ENCODE results near the gene TIGIT.

TIGIT gene

GRCh38 chr3:114307222-114307830, 13.5 kb downstream of the TIGIT start:
- ChIA-PET CTCF (interaction anchor here (0.9 to 3.6 kb wide), 2 partner anchors 16 to 1477 kb away, joined by 3 to 16 read pairs; no protein-coding TSS in a partner anchor), POLR2A (no interaction called here)
- no peak overlapping the region for H3K4me3 ChIP-seq (ENCODE audit: low read depth, low read length)
- TF ChIP-seq, protein P1, sequence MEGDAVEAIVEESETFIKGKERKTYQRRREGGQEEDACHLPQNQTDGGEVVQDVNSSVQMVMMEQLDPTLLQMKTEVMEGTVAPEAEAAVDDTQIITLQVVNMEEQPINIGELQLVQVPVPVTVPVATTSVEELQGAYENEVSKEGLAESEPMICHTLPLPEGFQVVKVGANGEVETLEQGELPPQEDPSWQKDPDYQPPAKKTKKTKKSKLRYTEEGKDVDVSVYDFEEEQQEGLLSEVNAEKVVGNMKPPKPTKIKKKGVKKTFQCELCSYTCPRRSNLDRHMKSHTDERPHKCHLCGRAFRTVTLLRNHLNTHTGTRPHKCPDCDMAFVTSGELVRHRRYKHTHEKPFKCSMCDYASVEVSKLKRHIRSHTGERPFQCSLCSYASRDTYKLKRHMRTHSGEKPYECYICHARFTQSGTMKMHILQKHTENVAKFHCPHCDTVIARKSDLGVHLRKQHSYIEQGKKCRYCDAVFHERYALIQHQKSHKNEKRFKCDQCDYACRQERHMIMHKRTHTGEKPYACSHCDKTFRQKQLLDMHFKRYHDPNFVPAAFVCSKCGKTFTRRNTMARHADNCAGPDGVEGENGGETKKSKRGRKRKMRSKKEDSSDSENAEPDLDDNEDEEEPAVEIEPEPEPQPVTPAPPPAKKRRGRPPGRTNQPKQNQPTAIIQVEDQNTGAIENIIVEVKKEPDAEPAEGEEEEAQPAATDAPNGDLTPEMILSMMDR (IDR thresholded peaks at IDR 0.05; ENCODE audit: insufficient read depth, low read length, missing control alignments), result no peak
- DNase-seq (ENCODE audit: low read depth, low spot score), result no peak

- POLR2A ChIA-PET, result no interaction called here
- DNase-seq (ENCODE audit: low read depth, low spot score), result no peak
- CTCF ChIA-PET, result interaction anchor here (3.6 kb wide), 1 partner anchor 16 kb away, joined by 16 read pairs; no protein-coding TSS in a partner anchor
- TF ChIP-seq, protein P1 (IDR thresholded peaks at IDR 0.05; ENCODE audit: insufficient read depth, low read length, missing control alignments), result no peak
- H3K4me3 ChIP-seq (ENCODE audit: low read depth, low read length), result no peak overlapping the region
Observed at GRCh38 chr3:114307832-114308231, 14.0 kb downstream of the TIGIT start.

GRCh38 chr3:114308377-114308776, 14.5 kb downstream of the TIGIT start:
- DNase-seq (ENCODE audit: low read depth, low spot score), result no peak
- TF ChIP-seq, protein P1 (IDR thresholded peaks at IDR 0.05; ENCODE audit: insufficient read depth, low read length, missing control alignments), result no peak
- H3K4me3 ChIP-seq (ENCODE audit: low read depth, low read length), result no peak overlapping the region
- POLR2A ChIA-PET, result no interaction called here
- CTCF ChIA-PET, result no interaction called here

- CTCF ChIA-PET, result interaction anchor here (1.0 kb wide), 1 partner anchor 18 kb away, joined by 4 read pairs; no protein-coding TSS in a partner anchor
- no peak for DNase-seq (ENCODE audit: low read depth, low spot score)
- H3K4me3 ChIP-seq (ENCODE audit: low read depth, low read length), result no peak overlapping the region
- POLR2A ChIA-PET, result no interaction called here
- TF ChIP-seq, protein P1 (IDR thresholded peaks at IDR 0.05; ENCODE audit: insufficient read depth, low read length, missing control alignments), result no peak
Observed at GRCh38 chr3:114308830-114309229, 15.0 kb downstream of the TIGIT start.

GRCh38 chr3:114310695-114311094, 16.9 kb downstream of the TIGIT start:
- POLR2A ChIA-PET, result no interaction called here
- TF ChIP-seq, protein P1 (IDR thresholded peaks at IDR 0.05; ENCODE audit: insufficient read depth, low read length, missing control alignments), result no peak
- no peak overlapping the region for H3K4me3 ChIP-seq (ENCODE audit: low read depth, low read length)
- DNase-seq (ENCODE audit: low read depth, low spot score), result no peak
- CTCF ChIA-PET, result interaction anchor here (0.9 to 1.2 kb wide), 2 partner anchors 25 to 573 kb away, joined by 3 read pairs; no protein-coding TSS in a partner anchor

DNA sequence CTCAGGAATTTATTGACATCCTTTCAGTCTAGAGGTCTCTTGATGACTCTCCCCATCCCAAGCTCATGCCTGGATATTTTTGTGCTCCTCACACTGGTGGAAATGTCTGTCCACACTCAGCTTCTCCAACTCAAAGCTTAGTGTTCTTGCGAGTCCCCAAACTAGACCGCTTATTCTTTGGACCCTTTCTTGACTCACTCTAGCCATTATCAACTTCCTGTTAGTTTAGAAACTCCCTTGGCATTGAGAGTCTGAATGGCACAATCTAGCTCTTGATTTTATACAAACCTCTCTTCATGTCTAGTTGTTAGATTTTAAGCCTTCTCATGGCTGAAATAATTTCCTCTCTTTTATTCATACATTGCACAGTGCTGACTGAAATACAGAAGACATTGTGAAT, 19.6 kb downstream of the TIGIT start:
- POLR2A ChIA-PET, result no interaction called here
- no peak for DNase-seq (ENCODE audit: low read depth, low spot score)
- TF ChIP-seq, protein P1 (IDR thresholded peaks at IDR 0.05; ENCODE audit: insufficient read depth, low read length, missing control alignments), result no peak
- CTCF ChIA-PET, result interaction anchor here (0.6 to 0.8 kb wide), 2 partner anchors 20 to 23 kb away, joined by 4 read pairs; no protein-coding TSS in a partner anchor
- H3K4me3 ChIP-seq (ENCODE audit: low read depth, low read length), result no peak overlapping the region

Data from AG04449 (cell line).